ENCODE data around the gene HNRNPAB.

HNRNPAB gene

DNA sequence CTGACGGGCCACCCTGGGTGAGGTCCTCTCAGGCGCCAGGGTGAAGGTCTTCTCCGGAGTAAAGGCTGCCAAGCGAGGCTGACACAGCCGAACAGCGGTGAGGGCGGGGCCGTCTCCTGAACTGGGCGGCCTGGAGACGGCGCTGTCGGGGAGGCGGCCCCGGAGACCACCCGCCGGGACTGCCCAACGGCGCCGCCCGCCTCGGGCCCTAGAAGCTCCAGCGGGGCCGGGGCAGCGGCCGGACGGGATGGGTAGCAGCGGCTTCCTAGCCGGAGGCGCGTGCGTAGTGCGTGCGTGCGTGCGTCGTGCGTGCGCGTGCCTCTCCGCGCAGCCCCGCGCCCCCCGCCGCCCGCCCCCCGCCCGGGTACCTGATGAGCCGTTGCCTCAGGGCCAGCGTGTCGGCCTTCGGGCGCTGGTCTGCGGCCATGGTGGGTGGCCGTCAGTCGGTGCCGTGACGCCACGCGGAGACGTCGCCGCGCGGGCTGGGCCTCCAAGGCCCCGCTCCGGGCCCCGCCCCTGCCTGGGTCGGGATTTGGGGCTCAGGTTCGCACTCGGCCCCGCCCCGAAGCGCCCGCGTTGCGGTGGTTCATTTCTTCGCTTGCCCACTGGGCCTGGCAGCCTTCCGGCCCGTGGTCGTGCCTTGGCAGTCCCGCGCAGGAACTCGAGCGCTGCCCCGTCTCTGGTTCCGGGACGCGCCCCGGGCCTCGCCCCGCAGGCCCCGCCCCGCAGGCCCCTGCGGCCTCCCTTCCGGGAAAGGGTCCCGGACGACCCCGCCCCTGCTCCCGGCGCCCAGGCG lies 28.0 kb downstream of the HNRNPAB start, which contains the start of gene PHYKPL:
TSS of gene PHYKPL (minus strand) at position 679 of the 796 bp plus-strand sequence. CDS start at position 427, 252 bp downstream.
- DNase-seq (ENCODE audit: low spot score): peak; percentile 86
- TF ChIP-seq, protein P1, sequence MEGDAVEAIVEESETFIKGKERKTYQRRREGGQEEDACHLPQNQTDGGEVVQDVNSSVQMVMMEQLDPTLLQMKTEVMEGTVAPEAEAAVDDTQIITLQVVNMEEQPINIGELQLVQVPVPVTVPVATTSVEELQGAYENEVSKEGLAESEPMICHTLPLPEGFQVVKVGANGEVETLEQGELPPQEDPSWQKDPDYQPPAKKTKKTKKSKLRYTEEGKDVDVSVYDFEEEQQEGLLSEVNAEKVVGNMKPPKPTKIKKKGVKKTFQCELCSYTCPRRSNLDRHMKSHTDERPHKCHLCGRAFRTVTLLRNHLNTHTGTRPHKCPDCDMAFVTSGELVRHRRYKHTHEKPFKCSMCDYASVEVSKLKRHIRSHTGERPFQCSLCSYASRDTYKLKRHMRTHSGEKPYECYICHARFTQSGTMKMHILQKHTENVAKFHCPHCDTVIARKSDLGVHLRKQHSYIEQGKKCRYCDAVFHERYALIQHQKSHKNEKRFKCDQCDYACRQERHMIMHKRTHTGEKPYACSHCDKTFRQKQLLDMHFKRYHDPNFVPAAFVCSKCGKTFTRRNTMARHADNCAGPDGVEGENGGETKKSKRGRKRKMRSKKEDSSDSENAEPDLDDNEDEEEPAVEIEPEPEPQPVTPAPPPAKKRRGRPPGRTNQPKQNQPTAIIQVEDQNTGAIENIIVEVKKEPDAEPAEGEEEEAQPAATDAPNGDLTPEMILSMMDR (IDR thresholded peaks at IDR 0.05; ENCODE audit: borderline replicate concordance, control extremely low read depth, extremely low read depth, insufficient read depth, missing control alignments): no peak
- in situ Hi-C loops (cut with MboI; ENCODE audit: low sequenced_read_pairs, unreplicated experiment): no loop called here

DNA sequence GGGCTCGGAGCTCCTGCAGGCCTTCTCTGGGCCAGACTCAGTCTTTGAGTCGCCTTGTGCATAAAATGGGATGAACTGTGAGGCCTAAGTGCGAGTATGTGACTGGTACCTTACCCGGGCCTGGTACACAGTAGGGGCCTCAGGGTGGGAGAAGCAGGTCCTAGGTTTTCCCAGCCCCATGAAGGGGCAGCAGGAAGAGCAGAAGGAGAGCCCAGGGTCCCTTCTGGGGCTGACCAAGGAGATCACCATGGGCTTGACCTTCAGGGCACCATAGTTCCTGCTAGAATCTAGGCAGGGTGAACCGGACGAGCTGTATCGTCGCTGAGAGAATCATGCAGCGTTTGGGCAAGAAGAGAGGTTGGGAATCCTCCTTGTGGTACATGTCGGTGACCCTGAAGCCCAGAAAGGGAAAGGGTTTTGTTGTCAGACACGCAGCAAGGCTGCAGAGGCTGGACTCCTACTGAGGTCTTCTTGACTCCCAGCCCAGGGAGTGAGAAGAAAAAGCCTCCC lies 28.6 kb downstream of the HNRNPAB start:
- no peak for DNase-seq (ENCODE audit: low spot score)
- in situ Hi-C loops (cut with MboI; ENCODE audit: low sequenced_read_pairs, unreplicated experiment): no loop called here
- TF ChIP-seq, protein P1 (IDR thresholded peaks at IDR 0.05; ENCODE audit: borderline replicate concordance, control extremely low read depth, extremely low read depth, insufficient read depth, missing control alignments): no peak

DNA sequence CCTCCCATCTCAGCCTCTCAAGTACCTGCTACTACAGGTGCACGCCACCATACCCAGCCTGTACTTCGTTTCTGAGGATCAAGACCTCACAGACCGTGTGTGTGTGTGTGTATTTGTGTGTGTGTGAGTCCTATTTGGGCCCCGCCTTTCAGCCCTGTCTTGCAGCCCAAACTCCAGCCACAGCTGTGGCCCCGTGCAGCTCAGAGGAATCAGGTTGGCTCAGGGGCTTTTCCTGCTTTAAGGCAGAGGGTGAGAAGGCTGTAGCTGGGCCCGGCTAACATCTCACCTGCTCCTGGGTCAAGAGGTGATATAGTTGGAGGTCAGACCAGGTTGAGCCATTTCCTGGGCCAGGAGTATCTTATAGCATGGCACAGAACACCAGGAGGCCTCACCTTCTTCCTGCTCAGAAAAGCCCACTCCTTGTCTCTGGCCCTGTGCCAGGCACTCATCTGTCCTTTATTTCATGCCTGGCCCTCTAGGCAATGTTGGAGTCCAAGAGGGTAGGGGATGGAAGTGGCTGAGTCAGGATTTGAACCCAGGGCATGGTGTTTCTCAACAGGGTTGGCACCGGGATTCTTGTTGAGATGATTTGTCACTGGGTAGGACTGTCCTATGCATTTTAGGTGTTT lies 29.9 kb downstream of the HNRNPAB start:
- TF ChIP-seq, protein P1 (IDR thresholded peaks at IDR 0.05; ENCODE audit: borderline replicate concordance, control extremely low read depth, extremely low read depth, insufficient read depth, missing control alignments): no peak
- no peak for DNase-seq (ENCODE audit: low spot score)
- in situ Hi-C loops (cut with MboI; ENCODE audit: low sequenced_read_pairs, unreplicated experiment): no loop called here

DNA sequence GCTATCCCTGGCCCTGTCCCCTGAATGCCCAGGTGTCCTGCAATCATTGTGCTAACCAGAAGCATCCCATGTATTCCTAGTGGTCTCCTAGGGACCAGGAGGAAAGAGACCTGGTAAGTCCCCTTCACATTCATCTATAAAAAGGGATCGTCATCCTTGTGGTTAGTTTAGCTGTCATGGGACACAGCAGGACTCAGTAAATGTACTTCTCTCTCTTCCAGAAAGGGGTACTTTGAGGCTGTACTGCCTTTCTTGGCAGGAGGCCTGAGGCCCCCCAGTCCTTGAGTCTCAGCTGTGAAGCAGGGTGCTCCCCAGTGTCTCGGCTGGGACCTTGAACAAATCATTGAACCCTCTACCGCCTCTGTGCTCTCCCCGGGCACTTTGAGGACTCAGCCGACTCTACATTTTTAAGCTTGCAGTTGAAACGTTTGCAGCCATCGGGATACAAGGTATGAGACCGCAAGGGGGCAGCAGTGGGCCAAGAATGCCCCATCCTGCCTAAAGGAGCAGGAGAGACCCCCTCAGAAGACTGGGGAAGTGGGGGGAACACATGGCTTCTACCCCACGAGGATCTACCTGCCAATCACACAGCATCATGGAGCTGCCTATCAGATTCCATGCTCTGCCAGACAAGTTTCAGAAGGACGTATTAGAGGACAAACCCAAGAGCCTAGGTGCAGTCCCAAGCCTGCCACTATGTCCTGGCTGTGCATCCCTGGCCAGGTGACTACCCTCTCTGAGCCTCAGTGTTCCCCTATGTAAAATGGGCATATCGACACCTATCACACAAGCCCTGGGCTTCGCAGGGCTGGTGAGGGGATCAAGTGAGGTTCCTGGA lies 30.6 kb downstream of the HNRNPAB start:
- TF ChIP-seq, protein P1 (IDR thresholded peaks at IDR 0.05; ENCODE audit: borderline replicate concordance, control extremely low read depth, extremely low read depth, insufficient read depth, missing control alignments): peak; percentile 72
- in situ Hi-C loops (cut with MboI; ENCODE audit: low sequenced_read_pairs, unreplicated experiment): no loop called here
- peak; percentile 84 for DNase-seq (ENCODE audit: low spot score)

DNA sequence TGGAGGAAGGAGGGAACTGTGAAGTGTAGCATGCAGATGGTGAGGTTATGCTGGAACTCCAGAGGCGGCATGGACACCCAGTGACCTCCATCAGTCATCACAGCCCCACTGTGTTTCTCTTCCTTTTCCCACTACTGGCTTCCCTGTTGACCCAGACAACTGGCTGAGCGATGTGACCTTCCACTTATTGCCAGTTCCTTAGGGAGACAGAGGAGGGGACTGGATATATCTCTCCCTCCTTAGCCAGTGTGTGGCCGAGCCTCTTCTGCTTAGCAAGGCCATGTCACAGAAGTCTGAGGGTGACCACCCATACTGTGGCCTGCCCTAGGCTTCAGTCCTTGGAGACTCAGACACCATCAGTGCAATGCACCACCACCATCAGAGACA lies 31.2 kb downstream of the HNRNPAB start:
- in situ Hi-C loops (cut with MboI; ENCODE audit: low sequenced_read_pairs, unreplicated experiment): no loop called here
- no peak for DNase-seq (ENCODE audit: low spot score)
- TF ChIP-seq, protein P1 (IDR thresholded peaks at IDR 0.05; ENCODE audit: borderline replicate concordance, control extremely low read depth, extremely low read depth, insufficient read depth, missing control alignments): no peak

DNA sequence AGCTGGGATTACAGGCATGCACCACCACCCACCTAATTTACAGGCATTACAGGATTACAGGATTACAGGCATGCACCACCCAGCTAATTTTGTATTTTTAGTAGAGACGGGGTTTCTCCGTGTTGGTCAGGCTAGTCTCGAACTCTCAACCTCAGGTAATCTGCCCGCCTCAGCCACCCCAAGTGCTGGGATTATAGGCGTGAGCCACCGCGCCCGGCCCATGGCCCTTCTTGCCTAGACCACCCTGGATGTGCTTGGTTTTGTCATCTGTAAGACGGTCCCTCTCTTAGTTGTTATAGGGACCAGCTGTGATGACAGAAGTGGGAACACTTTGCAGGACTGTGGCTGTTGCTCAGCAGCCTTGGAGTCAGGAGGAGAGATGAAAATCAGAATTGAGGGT lies 31.8 kb downstream of the HNRNPAB start:
- in situ Hi-C loops (cut with MboI; ENCODE audit: low sequenced_read_pairs, unreplicated experiment): no loop called here
- DNase-seq (ENCODE audit: low spot score): no peak
- TF ChIP-seq, protein P1 (IDR thresholded peaks at IDR 0.05; ENCODE audit: borderline replicate concordance, control extremely low read depth, extremely low read depth, insufficient read depth, missing control alignments): no peak

All from GM13976 (cell line).